GM19023 (cell line): ENCODE results near the gene RPRD1B.

Experiments used
- ATAC-seq: cut with Tn5 transposase; IDR thresholded peaks from one replicate; pipeline ENCODE4 v1.9.1; 2021; ENCODE audit warnings: mild to moderate bottlenecking, moderate library complexity; ENCODE audit not compliant: unreplicated experiment

The RPRD1B gene

GRCh38 chr20:38132910-38133501 is 99.5 kb downstream of the RPRD1B start:
- no peak for ATAC-seq

- no peak for ATAC-seq
Observed at GRCh38 chr20:38133680-38134426, 100.3 kb downstream of the RPRD1B start.

- no peak for ATAC-seq
Observed at GRCh38 chr20:38134427-38135270, 101.1 kb downstream of the RPRD1B start.

GRCh38 chr20:38135271-38135650 is 101.7 kb downstream of the RPRD1B start:
- ATAC-seq: no peak

- no peak for ATAC-seq
Observed at GRCh38 chr20:38135651-38136420, 102.3 kb downstream of the RPRD1B start.

- ATAC-seq: no peak
Observed at GRCh38 chr20:38136421-38137245, 103.1 kb downstream of the RPRD1B start.

- ATAC-seq: no peak
Observed at GRCh38 chr20:38137441-38138037, 104.0 kb downstream of the RPRD1B start.

GRCh38 chr20:38138086-38138778 is 104.7 kb downstream of the RPRD1B start:
- no peak for ATAC-seq

GRCh38 chr20:38139156-38139912 is 105.8 kb downstream of the RPRD1B start:
- no peak for ATAC-seq

GRCh38 chr20:38139977-38140753 is 106.6 kb downstream of the RPRD1B start:
- no peak for ATAC-seq

GRCh38 chr20:38141204-38141888 is 107.8 kb downstream of the RPRD1B start:
- ATAC-seq: no peak
